ENCODE results near the gene OXTR. TPM values are rescaled to one million over a fixed set of nuclear protein-coding genes. Genes with fewer than 3 reads are reported as not detected.
A peak's percentile ranks its signal among the peaks of the same experiment; 100 is the strongest.

Gene OXTR
- total and polyA plus RNA-seq, 3 experiments from 2014 or later = 0.05 to 1.4 (median 0.50) TPM

DNA sequence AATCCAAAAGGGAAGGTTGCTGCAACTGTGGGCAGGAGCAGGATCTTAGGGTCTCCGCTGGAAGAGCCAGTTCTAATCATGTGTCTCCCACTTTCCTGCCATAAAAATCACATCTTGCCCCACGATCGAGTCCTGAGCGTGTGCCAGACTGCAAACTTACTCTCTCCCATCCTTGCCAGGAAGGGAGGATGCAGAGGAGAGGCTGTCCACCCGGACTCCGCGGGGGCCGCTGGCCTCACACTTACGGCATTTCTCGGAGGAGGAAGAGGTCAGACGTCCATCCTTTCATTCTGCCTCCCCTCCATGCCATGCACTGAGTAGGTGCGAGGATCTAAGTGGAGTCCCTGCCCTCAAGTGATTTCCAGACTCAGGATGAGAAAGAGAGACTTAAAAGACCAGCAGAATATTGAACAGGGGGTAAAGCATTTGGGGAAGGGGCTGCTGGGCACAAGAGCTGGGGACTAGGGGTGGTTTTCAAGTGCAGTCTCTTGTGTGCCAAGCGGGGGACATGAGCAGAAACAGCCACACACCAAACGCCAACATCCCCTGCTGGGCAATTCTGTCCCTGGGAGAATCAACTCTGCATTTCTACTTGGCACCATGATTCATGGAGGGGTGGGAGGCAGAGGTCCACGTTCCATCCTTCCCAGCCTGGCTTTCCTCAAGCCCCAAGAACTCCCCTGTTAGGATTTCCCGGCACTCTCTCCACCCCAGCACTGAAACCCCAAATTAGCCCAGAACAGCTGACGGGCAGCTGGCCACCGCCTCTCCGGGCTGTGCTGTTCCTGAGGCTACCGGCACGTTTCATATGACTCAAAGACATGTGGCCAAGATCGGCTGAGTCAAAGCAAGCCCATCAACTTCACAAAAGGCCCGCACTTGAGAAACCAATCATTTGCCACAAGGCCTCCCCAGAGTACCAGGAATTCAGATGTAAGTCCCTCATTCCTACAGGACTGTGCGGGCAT lies 11.6 kb downstream of the OXTR start:
- Histone ChIP-seq H3K36me3 (ENCODE audit: insufficient read depth, low read length) (no peaks in the 10 kb centered on the region), H3K27ac (ENCODE audit: low read depth, low read length) (no peak overlapping the region), H3K4me1 (ENCODE audit: insufficient read depth, low read length) (no peaks in the 10 kb centered on the region), H3K9me3 (ENCODE audit: low read length) (no peaks in the 10 kb centered on the region), H3K27me3 (ENCODE audit: insufficient read depth, low read length, poor library complexity, severe bottlenecking) (no peaks in the 10 kb centered on the region), H3K4me3 (ENCODE audit: low read length) (no peak overlapping the region)
- ChIA-PET POLR2A (no interaction called here), CTCF (no interaction called here)
- peaks cover 0 to 5% of the 10 kb centered on the region in 2 donors for H3K27me3 Mint-ChIP-seq
- no peak for DNase-seq
- peaks cover 0 to 2% (median 0%) of the 10 kb centered on the region in 3 donors for H3K36me3 Mint-ChIP-seq
- H3K4me1 Mint-ChIP-seq = no peaks in the 10 kb centered on the region
- no peak overlapping the region for H3K27ac Mint-ChIP-seq
- H3K9me3 Mint-ChIP-seq = no peaks in the 10 kb centered on the region
- no peak overlapping the region for H3K4me3 Mint-ChIP-seq

DNA sequence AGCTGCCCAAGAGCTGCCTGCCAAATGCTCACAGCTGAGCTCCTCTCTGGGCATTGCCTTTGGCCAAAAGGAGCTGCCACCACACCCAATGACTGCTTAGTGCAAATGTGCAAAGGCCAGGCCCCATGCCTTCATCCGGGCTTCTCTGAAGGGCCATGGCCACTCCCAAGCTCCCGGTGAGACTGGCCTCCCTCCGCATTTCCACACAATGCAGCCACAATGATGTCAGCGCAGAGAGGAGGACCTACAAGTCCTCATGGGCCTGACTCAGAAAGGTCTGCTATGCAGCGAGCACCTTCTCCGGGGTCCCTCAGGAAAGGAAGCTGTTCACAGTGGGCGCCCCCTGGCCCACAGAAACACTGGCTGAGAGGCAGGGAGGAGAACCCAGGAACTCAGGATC lies 12.7 kb downstream of the OXTR start:
- Mint-ChIP-seq H3K4me1 (no peaks in the 10 kb centered on the region), H3K9me3 (no peaks in the 10 kb centered on the region), H3K27me3 (peaks cover 0 to 5% of the 10 kb centered on the region in 2 donors), H3K4me3 (no peak overlapping the region), H3K36me3 (peaks cover 0 to 2% (median 0%) of the 10 kb centered on the region in 3 donors), H3K27ac (no peak overlapping the region)
- no peak overlapping the region for H3K4me3 ChIP-seq (ENCODE audit: low read length)
- ChIA-PET CTCF (no interaction called here), POLR2A (no interaction called here)
- no peaks in the 10 kb centered on the region for H3K27me3 ChIP-seq (ENCODE audit: insufficient read depth, low read length, poor library complexity, severe bottlenecking)
- DNase-seq = no peak
- no peaks in the 10 kb centered on the region for H3K4me1 ChIP-seq (ENCODE audit: insufficient read depth, low read length)
- H3K27ac ChIP-seq (ENCODE audit: low read depth, low read length) = no peak overlapping the region
- no peaks in the 10 kb centered on the region for H3K36me3 ChIP-seq (ENCODE audit: insufficient read depth, low read length)
- no peaks in the 10 kb centered on the region for H3K9me3 ChIP-seq (ENCODE audit: low read length)

DNA sequence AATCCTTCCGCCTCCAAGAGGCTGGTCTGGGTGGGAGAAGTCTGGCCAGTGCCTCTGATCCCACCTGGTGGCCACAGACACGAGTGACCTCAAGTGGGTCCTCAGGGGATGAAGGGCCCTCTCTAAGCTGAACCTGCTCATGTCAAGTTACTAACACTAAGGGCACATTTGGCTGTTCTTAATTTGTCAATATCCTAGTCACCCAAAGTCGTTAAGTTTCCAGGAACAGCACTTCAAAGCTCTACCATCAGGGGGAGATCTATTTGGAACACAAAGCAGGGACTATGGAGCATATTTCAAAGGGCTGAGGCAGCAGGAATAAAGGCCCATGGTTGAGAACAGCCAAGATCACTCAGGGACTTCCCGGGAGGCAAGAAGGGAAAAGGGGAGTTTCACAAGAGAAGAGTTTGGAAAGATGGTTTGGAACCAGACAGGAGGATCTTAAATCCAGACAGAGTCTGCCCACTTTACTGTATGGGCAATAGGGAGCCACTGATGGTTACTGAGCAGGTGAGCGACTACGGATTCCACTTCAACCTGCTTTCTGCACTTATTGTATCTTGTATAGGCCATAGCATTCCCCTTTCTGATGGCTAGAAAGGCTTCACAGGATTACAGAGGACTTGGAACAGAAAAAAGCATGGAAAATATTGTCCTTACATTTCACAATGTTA lies 13.7 kb downstream of the OXTR start:
- CTCF ChIA-PET = no interaction called here
- DNase-seq = no peak
- POLR2A ChIA-PET = no interaction called here
- no peaks in the 10 kb centered on the region for H3K9me3 ChIP-seq (ENCODE audit: low read length)
- H3K36me3 ChIP-seq (ENCODE audit: insufficient read depth, low read length) = no peaks in the 10 kb centered on the region
- Mint-ChIP-seq H3K27ac (peak overlapping the region in 1 of 8 donors; percentile 47), H3K36me3 (peaks cover 0 to 2% (median 0%) of the 10 kb centered on the region in 3 donors), H3K4me1 (no peaks in the 10 kb centered on the region), H3K9me3 (no peaks in the 10 kb centered on the region), H3K4me3 (no peak overlapping the region), H3K27me3 (peaks cover 0 to 5% of the 10 kb centered on the region in 2 donors)
- H3K27me3 ChIP-seq (ENCODE audit: insufficient read depth, low read length, poor library complexity, severe bottlenecking) = no peaks in the 10 kb centered on the region
- H3K4me1 ChIP-seq (ENCODE audit: insufficient read depth, low read length) = no peaks in the 10 kb centered on the region
- no peak overlapping the region for H3K4me3 ChIP-seq (ENCODE audit: low read length)
- H3K27ac ChIP-seq (ENCODE audit: low read depth, low read length) = no peak overlapping the region

DNA sequence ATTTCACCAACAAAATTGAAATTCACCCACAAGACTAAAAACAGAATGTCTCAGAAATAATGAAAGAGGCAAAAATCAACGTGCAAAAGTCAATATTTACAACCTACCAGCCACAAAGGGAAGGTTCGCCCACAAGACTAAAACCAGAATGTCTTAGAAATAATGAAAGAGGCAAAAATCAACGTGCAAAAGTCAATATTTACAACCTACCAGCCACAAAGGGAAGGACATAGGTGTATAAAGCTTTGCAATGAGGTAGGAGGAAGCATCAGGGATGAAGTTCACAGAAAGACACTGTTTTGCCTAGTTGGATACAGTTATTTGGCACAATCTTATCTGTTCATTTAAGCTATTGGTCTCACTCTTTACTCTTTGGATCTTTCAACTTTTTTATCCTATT lies 14.3 kb downstream of the OXTR start:
- no peaks in the 10 kb centered on the region for H3K27me3 ChIP-seq (ENCODE audit: insufficient read depth, low read length, poor library complexity, severe bottlenecking)
- Mint-ChIP-seq H3K27ac (no peak overlapping the region), H3K9me3 (no peaks in the 10 kb centered on the region), H3K27me3 (peaks cover 0 to 5% of the 10 kb centered on the region in 2 donors), H3K4me1 (no peaks in the 10 kb centered on the region), H3K4me3 (no peak overlapping the region), H3K36me3 (peaks cover 0 to 2% (median 0%) of the 10 kb centered on the region in 3 donors)
- DNase-seq = no peak
- ChIA-PET CTCF (no interaction called here), POLR2A (no interaction called here)
- H3K4me3 ChIP-seq (ENCODE audit: low read length) = no peak overlapping the region
- no peak overlapping the region for H3K27ac ChIP-seq (ENCODE audit: low read depth, low read length)
- no peaks in the 10 kb centered on the region for H3K4me1 ChIP-seq (ENCODE audit: insufficient read depth, low read length)
- H3K36me3 ChIP-seq (ENCODE audit: insufficient read depth, low read length) = no peaks in the 10 kb centered on the region
- H3K9me3 ChIP-seq (ENCODE audit: low read length) = no peaks in the 10 kb centered on the region

DNA sequence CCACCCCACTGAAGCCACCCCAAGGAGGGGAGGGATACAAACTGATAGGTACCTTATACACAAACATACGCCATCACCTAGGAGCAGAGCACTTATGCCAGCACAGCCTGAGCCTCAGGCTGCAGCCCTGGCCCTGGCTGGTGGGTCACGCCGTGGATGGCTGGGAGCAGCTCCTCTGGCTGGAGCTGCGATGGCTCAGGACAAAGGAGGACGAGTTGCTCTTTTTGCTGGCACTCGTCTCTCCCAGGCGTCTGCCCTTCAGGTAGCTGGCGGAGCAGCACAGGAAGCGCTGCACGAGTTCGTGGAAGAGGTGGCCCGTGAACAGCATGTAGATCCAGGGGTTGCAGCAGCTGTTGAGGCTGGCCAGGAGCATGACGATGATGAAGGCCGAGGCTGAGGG lies 16.6 kb downstream of the OXTR start:
- DNase-seq = no peak
- Mint-ChIP-seq H3K27ac (no peak overlapping the region), H3K9me3 (no peaks in the 10 kb centered on the region), H3K4me1 (no peaks in the 10 kb centered on the region), H3K36me3 (peaks cover 0 to 2% (median 0%) of the 10 kb centered on the region in 3 donors), H3K27me3 (peaks cover 0 to 5% of the 10 kb centered on the region in 2 donors), H3K4me3 (no peak overlapping the region)
- no peak overlapping the region for H3K27ac ChIP-seq (ENCODE audit: low read depth, low read length)
- no peak overlapping the region for H3K4me3 ChIP-seq (ENCODE audit: low read length)
- ChIA-PET POLR2A (no interaction called here), CTCF (interaction anchor here (1.5 kb wide), 1 partner anchor 9 kb away, joined by 4 read pairs; no protein-coding TSS in a partner anchor)
- no peaks in the 10 kb centered on the region for H3K4me1 ChIP-seq (ENCODE audit: insufficient read depth, low read length)
- H3K27me3 ChIP-seq (ENCODE audit: insufficient read depth, low read length, poor library complexity, severe bottlenecking) = no peaks in the 10 kb centered on the region
- H3K9me3 ChIP-seq (ENCODE audit: low read length) = no peaks in the 10 kb centered on the region
- no peaks in the 10 kb centered on the region for H3K36me3 ChIP-seq (ENCODE audit: insufficient read depth, low read length)

DNA sequence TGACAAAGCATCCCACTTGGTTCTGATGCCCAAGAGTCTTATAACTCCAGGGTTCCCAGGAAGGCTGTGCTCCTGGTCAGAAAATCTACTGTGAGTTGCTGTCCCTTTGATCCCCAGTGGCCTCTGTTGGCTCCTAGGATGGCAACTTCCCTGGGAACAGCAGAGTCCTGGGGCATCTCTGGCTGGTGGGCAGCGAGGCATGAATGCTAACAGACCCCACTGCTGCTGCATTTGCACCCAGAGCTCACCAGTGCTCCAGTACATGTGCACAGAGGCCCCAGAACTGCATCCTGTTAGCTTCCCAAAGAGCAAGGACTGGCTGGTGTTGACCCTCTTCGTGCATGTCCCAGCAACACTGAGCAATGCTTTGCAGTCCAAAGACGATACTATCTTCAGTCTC lies 20.1 kb downstream of the OXTR start:
- H3K4me3 Mint-ChIP-seq = no peak overlapping the region
- DNase-seq = no peak
- no peaks in the 10 kb centered on the region for H3K9me3 ChIP-seq (ENCODE audit: low read length)
- H3K36me3 Mint-ChIP-seq = peaks cover 0 to 2% (median 0%) of the 10 kb centered on the region in 3 donors
- no peaks in the 10 kb centered on the region for H3K27me3 Mint-ChIP-seq
- POLR2A ChIA-PET = no interaction called here
- no peak overlapping the region for H3K4me3 ChIP-seq (ENCODE audit: low read length)
- no peaks in the 10 kb centered on the region for H3K4me1 ChIP-seq (ENCODE audit: insufficient read depth, low read length)
- no peak overlapping the region for H3K27ac ChIP-seq (ENCODE audit: low read depth, low read length)
- peaks cover 0 to 2% (median 0%) of the 10 kb centered on the region in 5 donors for H3K9me3 Mint-ChIP-seq
- H3K36me3 ChIP-seq (ENCODE audit: insufficient read depth, low read length) = no peaks in the 10 kb centered on the region
- H3K4me1 Mint-ChIP-seq = no peaks in the 10 kb centered on the region
- no peak overlapping the region for H3K27ac Mint-ChIP-seq
- H3K27me3 ChIP-seq (ENCODE audit: insufficient read depth, low read length, poor library complexity, severe bottlenecking) = no peaks in the 10 kb centered on the region
- CTCF ChIA-PET = no interaction called here

DNA sequence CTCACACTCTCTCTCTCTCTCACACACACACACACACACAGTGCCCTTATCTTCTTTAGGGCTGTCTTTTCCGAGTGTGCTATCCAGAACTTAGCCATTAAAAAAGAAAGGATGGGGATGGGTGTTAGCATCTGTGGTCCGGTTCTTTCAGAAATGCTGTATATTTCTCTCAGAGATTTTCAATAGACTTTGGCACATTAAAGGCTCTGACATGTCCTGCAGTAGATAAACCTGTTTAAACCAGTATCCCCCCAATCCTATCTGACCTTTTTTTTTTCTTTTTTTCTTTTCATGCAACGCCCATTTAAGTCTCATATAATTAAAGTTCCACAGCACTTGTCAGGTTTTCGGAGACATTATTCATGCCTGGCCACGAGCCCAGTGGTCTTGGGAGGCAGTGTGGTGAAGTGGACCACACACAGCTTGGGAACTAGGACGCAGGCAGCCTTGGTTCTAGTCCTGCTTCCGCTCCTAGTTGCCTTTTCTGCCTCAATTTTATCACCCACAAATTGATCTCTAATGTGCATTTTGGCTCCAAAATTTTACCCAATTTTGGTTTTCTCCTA lies 22.6 kb downstream of the OXTR start:
- CTCF ChIA-PET = no interaction called here
- Histone ChIP-seq H3K4me3 (ENCODE audit: low read length) (no peak overlapping the region), H3K27ac (ENCODE audit: low read depth, low read length) (no peak overlapping the region), H3K27me3 (ENCODE audit: insufficient read depth, low read length, poor library complexity, severe bottlenecking) (no peaks in the 10 kb centered on the region), H3K9me3 (ENCODE audit: low read length) (no peaks in the 10 kb centered on the region), H3K36me3 (ENCODE audit: insufficient read depth, low read length) (no peaks in the 10 kb centered on the region), H3K4me1 (ENCODE audit: insufficient read depth, low read length) (no peaks in the 10 kb centered on the region)
- DNase-seq = no peak
- peaks cover 0 to 2% of the 10 kb centered on the region in 2 donors for H3K27me3 Mint-ChIP-seq
- H3K4me1 Mint-ChIP-seq = no peaks in the 10 kb centered on the region
- H3K36me3 Mint-ChIP-seq = no peaks in the 10 kb centered on the region
- H3K27ac Mint-ChIP-seq = no peak overlapping the region
- POLR2A ChIA-PET = no interaction called here
- H3K9me3 Mint-ChIP-seq = peaks cover 0 to 2% (median 0%) of the 10 kb centered on the region in 5 donors
- no peak overlapping the region for H3K4me3 Mint-ChIP-seq

Data from CD8-positive, alpha-beta memory T cell (primary cell).